GM06990 (cell line): Measurements from ENCODE around the gene KRTAP17-1.

Source experiments
- DNase-seq: peaks from one replicate; pipeline ENCODE4 v3.0.0-alpha.2; 2011; ENCODE audit not compliant: insufficient read length; ENCODE audit errors: extremely low read depth
- H3K27me3 ChIP-seq: replicated peaks from 2 replicates; pipeline ENCODE4 v1.6.0; 2011; ENCODE audit warnings: low read length; ENCODE audit not compliant: control insufficient read depth, insufficient read depth
- H3K36me3 ChIP-seq: 2 replicates; pipeline ENCODE4 v1.5.1; 2011; ENCODE audit warnings: low read length; ENCODE audit not compliant: control insufficient read depth, insufficient read depth
- H3K4me3 ChIP-seq: replicated peaks from 2 replicates; pipeline ENCODE4 v1.5.1; 2011; ENCODE audit warnings: low read depth, mild to moderate bottlenecking, control low read depth, low read length
- CTCF ChIP-seq: IDR thresholded peaks from 2 replicates; pipeline ENCODE4 v1.5.1; 2011; ENCODE audit warnings: low read length, control low read depth, mild to moderate bottlenecking, inconsistent platforms; ENCODE audit not compliant: insufficient read depth, poor library complexity, severe bottlenecking

Gene KRTAP17-1

GRCh38 chr17:41315204-41315794, at the start of gene KRTAP17-1:
KRTAP17-1 (minus strand) TSS chr17:41315710; CDS start chr17:41315650, 60 bp downstream.
- H3K36me3 ChIP-seq: no peaks in the 10 kb centered on the region
- no peak for TF ChIP-seq CTCF
- H3K4me3 ChIP-seq: no peak within 1 kb of the TSS
- DNase-seq: no peak
- H3K27me3 ChIP-seq: no peaks in the 10 kb centered on the region; the same call in 1 of the 2 replicates

- no peaks in the 10 kb centered on the region for H3K27me3 ChIP-seq
- no peaks in the 10 kb centered on the region for H3K36me3 ChIP-seq
- no peak overlapping the region for H3K4me3 ChIP-seq
- no peak for TF ChIP-seq CTCF
- no peak for DNase-seq
Measured at GRCh38 chr17:41363881-41364280, 48.4 kb upstream of the KRTAP17-1 start.

- H3K4me3 ChIP-seq: no peak overlapping the region
- TF ChIP-seq CTCF: no peak
- no peaks in the 10 kb centered on the region; the same call in 1 of the 2 replicates for H3K27me3 ChIP-seq
- H3K36me3 ChIP-seq: no peaks in the 10 kb centered on the region
- no peak for DNase-seq
Measured at GRCh38 chr17:41360296-41360995, 44.9 kb upstream of the KRTAP17-1 start.

GRCh38 chr17:41354536-41354935, 39.0 kb upstream of the KRTAP17-1 start:
- DNase-seq: no peak
- no peak for TF ChIP-seq CTCF
- Histone ChIP-seq H3K36me3 (no peaks in the 10 kb centered on the region), H3K27me3 (no peaks in the 10 kb centered on the region; the same call in 1 of the 2 replicates), H3K4me3 (no peak overlapping the region)

GRCh38 chr17:41352597-41353366, 37.3 kb upstream of the KRTAP17-1 start:
- DNase-seq: no peak
- Histone ChIP-seq H3K36me3 (no peaks in the 10 kb centered on the region), H3K27me3 (no peaks in the 10 kb centered on the region), H3K4me3 (no peak overlapping the region)
- TF ChIP-seq CTCF: no peak
